Mucosa of descending colon (tissue), 3 donors: ENCODE measurements around the gene TMEM62. TPM values are rescaled to one million over a fixed set of nuclear protein-coding genes. Genes with fewer than 3 reads are reported as not detected.
"Not testable (repeated sequence)": the region's sequence is repeated elsewhere in the genome, so short reads cannot be mapped to it uniquely, and the experiment has no call there.

Experiments used
- ATAC-seq: fragments of 200-7000 bp; cut with Tn5 transposase; one replicate; pipeline ENCODE4 v1.9.1; 2020; ENCODE audit warnings: mild to moderate bottlenecking, moderate library complexity
- DNase-seq, 3 donors: peaks; one replicate each; pipeline ENCODE4 v3.0.0-alpha.2; 2020
- H3K36me3 ChIP-seq: fragments of 200-600 bp; one replicate; pipeline ENCODE4 v1.8.0; 2021; ENCODE audit warnings: low read depth, mild to moderate bottlenecking
- H3K4me1 ChIP-seq: fragments of 200-600 bp; one replicate; pipeline ENCODE4 v1.8.0; 2021; ENCODE audit warnings: low read depth, mild to moderate bottlenecking
- H3K4me3 ChIP-seq: fragments of 200-600 bp; one replicate; pipeline ENCODE4 v1.8.0; 2021; ENCODE audit warnings: mild to moderate bottlenecking
- H3K9me3 ChIP-seq: fragments of 200-600 bp; one replicate; pipeline ENCODE4 v1.8.0; 2021; ENCODE audit warnings: mild to moderate bottlenecking
- CTCF ChIP-seq: fragments of 200-600 bp; IDR thresholded peaks from one replicate; pipeline ENCODE4 v1.8.0; 2022; ENCODE audit warnings: antibody characterized with exemption, mild to moderate bottlenecking
- intact Hi-C, 2 donors: fragments of 100-400 bp; cut with DNase I in 1 of 2; cut with micrococcal nuclease in 1 of 2; formaldehyde crosslinking; loops; one replicate each; pipeline versions ENCODE4 v1.11.0 to v1.11.1; 2022; cut with DNase I, micrococcal nuclease
- total RNA-seq, 3 donors: library from RNA; stranded (reverse); fragmentation: NEBNext Ultra II Directional in 2 of 3; extraction: Animal tissue kit (Norgen Biotek cat#: 25700) in 2 of 3; gene quantifications; one replicate each; pipeline versions ENCODE4 v1.2.1 to v1.2.4, GENCODE V29; 2021 to 2023
- donor health status: DM: no; HTN: no; CAD: no; lungs with moderate emphysema.
- donor health status: DM: no; HTN: no; CAD: no.
- donor health status: DM: no; HTN: yes; CAD: no.

TMEM62 gene
- total RNA-seq, 3 donors from 2014 or later = 26.8 to 43.7 (median 34.9) TPM

GRCh38 chr15:43146184-43146583 lies 12.8 kb downstream of the TMEM62 start:
- H3K36me3 ChIP-seq = peaks cover 8% of the 10 kb centered on the region
- no peak for ATAC-seq
- no peak for TF ChIP-seq CTCF
- no peak overlapping the region for H3K4me3 ChIP-seq
- H3K4me1 ChIP-seq = no peaks in the 10 kb centered on the region
- intact Hi-C loops = loop anchor here in 1 of 2 donors (10.0 kb wide), 1 partner anchor 61 kb away; no protein-coding TSS in a partner anchor
- no peak for DNase-seq
- H3K9me3 ChIP-seq = no peaks in the 10 kb centered on the region

GRCh38 chr15:43150191-43150929 lies 17.0 kb downstream of the TMEM62 start:
- DNase-seq = no peak

GRCh38 chr15:43151688-43152087 lies 18.3 kb downstream of the TMEM62 start:
- H3K36me3 ChIP-seq = peaks cover 8% of the 10 kb centered on the region
- no peaks in the 10 kb centered on the region for H3K4me1 ChIP-seq
- intact Hi-C loops = no loop called here
- TF ChIP-seq CTCF = no peak
- H3K4me3 ChIP-seq = no peak overlapping the region
- H3K9me3 ChIP-seq = no peaks in the 10 kb centered on the region
- ATAC-seq (no peak), DNase-seq (no peak)

More at GRCh38 chr15:43150191-43150929, 17.0 kb downstream of the TMEM62 start:
- no peak for ATAC-seq
- Histone ChIP-seq H3K4me3 (no peak overlapping the region), H3K36me3 (peaks cover 8% of the 10 kb centered on the region), H3K9me3 (no peaks in the 10 kb centered on the region), H3K4me1 (no peaks in the 10 kb centered on the region)
- no peak for TF ChIP-seq CTCF
- intact Hi-C loops = no loop called here

- intact Hi-C loops = no loop called here
- no peak for TF ChIP-seq CTCF
- H3K9me3 ChIP-seq = no peaks in the 10 kb centered on the region
- peaks cover 4% of the 10 kb centered on the region for H3K36me3 ChIP-seq
- H3K4me1 ChIP-seq = no peaks in the 10 kb centered on the region
- ATAC-seq (no peak), DNase-seq (no peak)
- H3K4me3 ChIP-seq = no peak overlapping the region
Measured at GRCh38 chr15:43153269-43153668, 19.9 kb downstream of the TMEM62 start.

- no peak overlapping the region for H3K4me3 ChIP-seq
- H3K36me3 ChIP-seq = no peaks in the 10 kb centered on the region
- intact Hi-C loops = no loop called here
- H3K4me1 ChIP-seq = no peaks in the 10 kb centered on the region
- TF ChIP-seq CTCF = no peak
- no peaks in the 10 kb centered on the region for H3K9me3 ChIP-seq
- no peak for DNase-seq
- ATAC-seq = no peak
Measured at GRCh38 chr15:43165801-43166325, 32.5 kb downstream of the TMEM62 start.

GRCh38 chr15:43167261-43167660 lies 33.9 kb downstream of the TMEM62 start:
- H3K9me3 ChIP-seq, H3K36me3 ChIP-seq, H3K4me1 ChIP-seq, ATAC-seq, intact Hi-C loops, DNase-seq, H3K4me3 ChIP-seq: not testable (repeated sequence)
